Measurements from ENCODE around the gene PIGK. TPM values are rescaled to one million over a fixed set of nuclear protein-coding genes. Genes with fewer than 3 reads are reported as not detected.

PIGK gene
- total RNA-seq, 4 donors from 2014 or later, result 23.5 to 41.0 (median 28.3) TPM

DNA sequence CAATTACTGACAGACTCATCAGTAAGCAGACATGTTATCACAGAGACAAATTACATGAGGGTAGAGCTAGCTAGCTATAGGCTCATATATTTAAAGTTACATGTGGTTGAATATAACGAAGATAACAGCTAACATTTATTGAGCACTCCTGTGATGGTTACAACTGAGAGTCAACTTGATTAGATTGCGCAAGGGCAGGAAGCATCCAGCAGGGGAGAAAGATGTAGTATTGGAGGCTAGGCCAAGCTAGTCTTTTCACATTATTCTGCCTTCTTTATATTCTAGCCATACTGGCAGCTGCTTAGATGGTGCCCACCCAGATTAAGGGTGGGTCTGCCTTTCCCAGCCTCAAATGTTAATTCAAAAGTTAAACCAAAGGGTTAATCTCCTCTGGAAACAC lies 37.1 kb downstream of the PIGK start:
- Histone ChIP-seq H3K27ac (no peak overlapping the region), H3K9me3 (no peaks in the 10 kb centered on the region), H3K36me3 (no peaks in the 10 kb centered on the region), H3K27me3 (no peaks in the 10 kb centered on the region), H3K4me3 (replicated peaks in 1 of 3) (no peak overlapping the region), H3K4me1 (no peaks in the 10 kb centered on the region)
- TF ChIP-seq CTCF (IDR thresholded peaks at IDR 0.05) (no peak), POLR2A (IDR thresholded peaks at IDR 0.05) (no peak)
- intact Hi-C loops (cut with DNase I), result no loop called here
- WGBS, 2 donors, result 96% methylated on average over 2 of the region's 2 CpGs
- DNase-seq, result no peak

- TF ChIP-seq POLR2A (IDR thresholded peaks at IDR 0.05), result no peak
- TF ChIP-seq CTCF (IDR thresholded peaks at IDR 0.05), result no peak
- 97 to 98% methylated on average over 1 of the region's 1 CpG for WGBS, 2 donors
Measured at GRCh38 chr1:77179632-77180031, 39.6 kb downstream of the PIGK start.

GRCh38 chr1:77175230-77175844 lies 43.9 kb downstream of the PIGK start:
- WGBS, 2 donors, result 93 to 94% methylated on average over 3 of the region's 3 CpGs
- Histone ChIP-seq H3K4me3 (replicated peaks in 1 of 3) (no peak overlapping the region), H3K27ac (no peak overlapping the region), H3K36me3 (no peaks in the 10 kb centered on the region), H3K9me3 (no peaks in the 10 kb centered on the region), H3K27me3 (no peaks in the 10 kb centered on the region), H3K4me1 (no peaks in the 10 kb centered on the region)
- no peak for TF ChIP-seq CTCF (IDR thresholded peaks at IDR 0.05)
- TF ChIP-seq POLR2A (IDR thresholded peaks at IDR 0.05), result no peak
- intact Hi-C loops (cut with DNase I), result no loop called here
- no peak for DNase-seq

More at GRCh38 chr1:77179632-77180031, 39.6 kb downstream of the PIGK start:
- no peaks in the 10 kb centered on the region for H3K4me1 ChIP-seq
- H3K27ac ChIP-seq, result no peak overlapping the region
- no peak overlapping the region for H3K4me3 ChIP-seq (replicated peaks in 1 of 3)
- H3K9me3 ChIP-seq, result no peaks in the 10 kb centered on the region
- intact Hi-C loops (cut with DNase I), result no loop called here
- H3K27me3 ChIP-seq, result no peaks in the 10 kb centered on the region
- H3K36me3 ChIP-seq, result no peaks in the 10 kb centered on the region
- DNase-seq, result no peak

DNA sequence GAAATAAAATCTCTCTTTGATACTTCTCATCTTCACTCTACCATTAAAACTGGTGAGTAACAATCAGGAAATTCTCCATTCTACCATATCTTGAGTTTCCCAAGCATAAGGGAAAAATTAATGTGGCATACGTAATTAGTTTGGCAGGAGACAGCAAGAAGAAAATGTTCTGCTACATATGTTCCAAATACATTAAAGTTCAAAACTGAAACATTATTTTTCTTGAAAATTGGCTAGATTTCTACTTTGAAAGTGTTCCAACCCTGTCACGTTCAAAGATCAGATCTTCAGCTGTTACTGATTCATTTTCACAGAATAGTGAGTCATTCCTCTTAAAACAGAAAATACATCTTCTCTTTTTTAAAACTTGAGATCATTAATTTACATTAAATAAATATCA lies 48.5 kb downstream of the PIGK start:
- no peak overlapping the region for H3K27ac ChIP-seq
- no peaks in the 10 kb centered on the region for H3K9me3 ChIP-seq
- H3K4me1 ChIP-seq, result no peaks in the 10 kb centered on the region
- no peaks in the 10 kb centered on the region for H3K27me3 ChIP-seq
- intact Hi-C loops (cut with DNase I), result no loop called here
- TF ChIP-seq CTCF (IDR thresholded peaks at IDR 0.05), result no peak
- no peak for TF ChIP-seq POLR2A (IDR thresholded peaks at IDR 0.05)
- H3K36me3 ChIP-seq, result no peaks in the 10 kb centered on the region
- no peak for DNase-seq
- H3K4me3 ChIP-seq (replicated peaks in 1 of 3), result no peak overlapping the region
- WGBS, 2 donors, result 71 to 88% methylated on average over 2 of the region's 2 CpGs

DNA sequence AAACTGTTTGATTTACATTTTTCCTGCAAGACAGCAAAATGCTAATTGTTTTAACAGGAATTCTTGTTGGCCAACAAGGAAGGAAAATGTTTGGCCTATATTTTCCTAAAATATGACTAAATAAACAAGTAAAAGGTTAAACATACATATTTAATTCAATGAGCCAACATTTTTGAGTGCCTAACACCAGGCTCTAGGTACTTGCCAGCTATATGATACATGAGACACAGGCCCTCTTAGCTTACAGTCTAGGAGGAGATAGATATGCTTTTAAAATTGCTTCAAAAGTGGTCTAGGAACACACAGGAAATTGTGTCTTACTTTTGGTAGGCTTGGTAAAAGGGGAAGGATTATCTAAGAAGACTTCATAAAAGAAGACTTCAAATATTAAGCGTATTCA lies 50.9 kb downstream of the PIGK start:
- Histone ChIP-seq H3K27ac (no peak overlapping the region), H3K27me3 (no peaks in the 10 kb centered on the region), H3K4me3 (replicated peaks in 1 of 3) (no peak overlapping the region), H3K36me3 (no peaks in the 10 kb centered on the region), H3K4me1 (no peaks in the 10 kb centered on the region), H3K9me3 (no peaks in the 10 kb centered on the region)
- intact Hi-C loops (cut with DNase I), result no loop called here
- WGBS, 2 donors, result 96 to 98% methylated on average over 1 of the region's 1 CpG
- no peak for DNase-seq
- no peak for TF ChIP-seq POLR2A (IDR thresholded peaks at IDR 0.05)
- TF ChIP-seq CTCF (IDR thresholded peaks at IDR 0.05), result no peak
